DOHH2 (cell line): ENCODE measurements around the gene ANAPC16.
"Not testable (repeated sequence)": the region's sequence is repeated elsewhere in the genome, so short reads cannot be mapped to it uniquely, and the experiment has no call there.

Source experiments
- H3F3A ChIP-seq: fragments of 200-600 bp; sonication (generic), shearing (Covaris generic); 2 replicates; pipeline ENCODE4 v1.6.0; 2016; ENCODE audit warnings: antibody characterized with exemption, mild to moderate bottlenecking; ENCODE audit not compliant: control insufficient read depth, insufficient read depth
- H3K27ac ChIP-seq: fragments of 200-600 bp; sonication (generic); 2 replicates; pipeline ENCODE4 v1.5.1; 2014; ENCODE audit warnings: low read depth, mild to moderate bottlenecking, low read length, moderate library complexity
- H3K27me3 ChIP-seq: fragments of 200-600 bp; sonication (generic); 2 replicates; pipeline ENCODE4 v1.6.1; 2014; ENCODE audit warnings: mild to moderate bottlenecking, low read length, mixed read lengths; ENCODE audit not compliant: control insufficient read depth
- H3K36me3 ChIP-seq: fragments of 200-600 bp; sonication (generic); 2 replicates; pipeline ENCODE4 v1.6.1; 2014; ENCODE audit warnings: mild to moderate bottlenecking, low read length, moderate library complexity, mixed read lengths; ENCODE audit not compliant: control insufficient read depth
- H3K4me1 ChIP-seq: fragments of 200-600 bp; sonication (generic); 2 replicates; pipeline ENCODE4 v1.6.1; 2014; ENCODE audit warnings: mild to moderate bottlenecking, low read length, mixed read lengths; ENCODE audit not compliant: control insufficient read depth
- H3K4me2 ChIP-seq: fragments of 200-600 bp; sonication (generic); 2 replicates; pipeline ENCODE4 v1.6.0; 2014; ENCODE audit warnings: mild to moderate bottlenecking, low read length, moderate library complexity
- H3K4me3 ChIP-seq: fragments of 200-600 bp; sonication (generic); 2 replicates; pipeline ENCODE4 v1.5.1; 2014; ENCODE audit warnings: mild to moderate bottlenecking, low read length, mixed read lengths
- H3K79me2 ChIP-seq: fragments of 200-600 bp; sonication (generic); 2 replicates; pipeline ENCODE4 v1.6.1; 2014; ENCODE audit warnings: mild to moderate bottlenecking, low read length, mixed read lengths; ENCODE audit not compliant: control insufficient read depth
- H3K9me2 ChIP-seq: fragments of 200-600 bp; sonication (generic); replicated peaks from 2 replicates; pipeline ENCODE4 v1.6.1; 2014; ENCODE audit warnings: mild to moderate bottlenecking, low read length, mixed read lengths; ENCODE audit not compliant: control insufficient read depth
- H3K9me3 ChIP-seq: fragments of 200-600 bp; sonication (generic); 2 replicates; pipeline ENCODE4 v1.6.1; 2014; ENCODE audit warnings: antibody characterized with exemption, low read length, mixed read lengths; ENCODE audit not compliant: control insufficient read depth, insufficient read depth
- H4K20me1 ChIP-seq: fragments of 200-600 bp; sonication (generic); 2 replicates; pipeline ENCODE4 v1.6.0; 2014; ENCODE audit warnings: low read depth, mild to moderate bottlenecking, antibody characterized with exemption, low read length, moderate library complexity; ENCODE audit not compliant: control insufficient read depth, insufficient read depth
- CTCF ChIP-seq: fragments of 200-600 bp; sonication (generic); IDR thresholded peaks from one replicate; pipeline ENCODE4 v1.5.1; 2014; ENCODE audit warnings: antibody characterized with exemption, mild to moderate bottlenecking, low read depth, low read length; ENCODE audit not compliant: poor library complexity, severe bottlenecking
- EZH2phosphoT487 ChIP-seq: fragments of 200-600 bp; sonication (generic); IDR thresholded peaks from 2 replicates; pipeline ENCODE4 v1.6.1; 2017; ENCODE audit warnings: borderline replicate concordance, mild to moderate bottlenecking, antibody characterized with exemption, low read length, moderate library complexity, mixed read lengths

Gene ANAPC16

DNA sequence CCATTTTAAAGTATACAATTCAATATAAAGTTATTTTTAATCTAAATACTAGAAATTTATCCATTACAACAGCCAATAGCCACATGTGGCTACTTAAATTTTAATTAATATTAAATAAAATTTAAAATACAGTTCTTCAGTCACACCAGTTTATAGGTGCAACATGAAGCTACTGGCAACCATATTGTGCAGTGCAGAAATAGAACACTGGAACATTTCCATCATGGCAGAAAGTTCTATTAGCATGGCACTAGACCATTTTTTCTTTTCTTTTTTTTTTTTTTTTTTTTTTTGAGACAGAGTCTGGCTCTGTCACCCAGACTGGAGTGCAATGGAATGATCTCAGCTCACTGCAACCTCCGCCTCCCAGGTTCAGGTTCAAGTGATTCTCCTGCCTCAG, 5.5 kb downstream of the ANAPC16 start:
- no peak overlapping the region for H3K27ac ChIP-seq
- TF ChIP-seq CTCF, result no peak
- TF ChIP-seq EZH2phosphoT487, result no peak
- H4K20me1 ChIP-seq, result peaks cover 9% of the 10 kb centered on the region
- H3K9me3 ChIP-seq, result no peaks in the 10 kb centered on the region
- H3K4me2 ChIP-seq, result no peak overlapping the region
- no peaks in the 10 kb centered on the region for H3K9me2 ChIP-seq
- H3K36me3 ChIP-seq, result peaks cover 58% of the 10 kb centered on the region
- peaks cover 82% of the 10 kb centered on the region for H3K79me2 ChIP-seq
- no peaks in the 10 kb centered on the region for H3K27me3 ChIP-seq
- peaks cover 50% of the 10 kb centered on the region for H3K4me1 ChIP-seq
- H3F3A ChIP-seq, result peaks cover 25% of the 10 kb centered on the region
- no peak overlapping the region for H3K4me3 ChIP-seq

GRCh38 chr10:72223743-72224101, 7.9 kb downstream of the ANAPC16 start:
- H3K36me3 ChIP-seq, result peaks cover 59% of the 10 kb centered on the region
- H3K79me2 ChIP-seq, result peaks cover 82% of the 10 kb centered on the region
- TF ChIP-seq EZH2phosphoT487, result no peak
- no peak for TF ChIP-seq CTCF
- H3K4me1 ChIP-seq, result peaks cover 53% of the 10 kb centered on the region
- no peaks in the 10 kb centered on the region for H3K27me3 ChIP-seq
- no peaks in the 10 kb centered on the region for H3K9me3 ChIP-seq
- no peaks in the 10 kb centered on the region; the same call in 1 of the 2 replicates for H4K20me1 ChIP-seq
- H3K9me2 ChIP-seq, result no peaks in the 10 kb centered on the region
- H3K4me3 ChIP-seq, result no peak overlapping the region
- H3F3A ChIP-seq, result peaks cover 15% of the 10 kb centered on the region
- peak overlapping the region; percentile 31 for H3K27ac ChIP-seq
- H3K4me2 ChIP-seq, result no peak overlapping the region; the same call in 1 of the 2 replicates

DNA sequence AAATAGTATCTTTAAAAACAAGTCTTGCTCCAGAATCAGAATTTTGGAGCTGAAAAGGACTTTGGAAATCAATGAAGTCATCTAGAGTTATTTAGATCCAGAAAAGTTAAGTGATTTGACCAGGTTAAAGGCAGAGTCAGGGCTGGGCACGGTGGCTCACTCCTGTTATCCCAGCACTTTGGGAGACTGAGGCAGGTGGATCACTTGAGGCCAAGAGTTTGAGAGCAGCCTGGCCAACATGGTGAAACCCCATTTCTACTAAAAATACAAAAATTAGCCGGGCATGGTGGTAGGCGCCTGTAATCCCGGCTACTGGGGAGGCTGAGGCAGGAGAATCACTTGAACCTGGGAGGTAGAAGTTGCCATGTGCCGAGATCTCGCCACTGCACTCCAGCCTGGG, 8.4 kb downstream of the ANAPC16 start:
- not testable (repeated sequence) for H3K4me3 ChIP-seq, H4K20me1 ChIP-seq, H3K4me2 ChIP-seq, H3K9me2 ChIP-seq, H3K27me3 ChIP-seq, H3K9me3 ChIP-seq
- peak overlapping the region; percentile 31 for H3K27ac ChIP-seq
- H3K36me3 ChIP-seq, result peaks cover 59% of the 10 kb centered on the region
- peaks cover 16% of the 10 kb centered on the region for H3F3A ChIP-seq
- peaks cover 82% of the 10 kb centered on the region for H3K79me2 ChIP-seq
- H3K4me1 ChIP-seq, result peaks cover 52% of the 10 kb centered on the region

DNA sequence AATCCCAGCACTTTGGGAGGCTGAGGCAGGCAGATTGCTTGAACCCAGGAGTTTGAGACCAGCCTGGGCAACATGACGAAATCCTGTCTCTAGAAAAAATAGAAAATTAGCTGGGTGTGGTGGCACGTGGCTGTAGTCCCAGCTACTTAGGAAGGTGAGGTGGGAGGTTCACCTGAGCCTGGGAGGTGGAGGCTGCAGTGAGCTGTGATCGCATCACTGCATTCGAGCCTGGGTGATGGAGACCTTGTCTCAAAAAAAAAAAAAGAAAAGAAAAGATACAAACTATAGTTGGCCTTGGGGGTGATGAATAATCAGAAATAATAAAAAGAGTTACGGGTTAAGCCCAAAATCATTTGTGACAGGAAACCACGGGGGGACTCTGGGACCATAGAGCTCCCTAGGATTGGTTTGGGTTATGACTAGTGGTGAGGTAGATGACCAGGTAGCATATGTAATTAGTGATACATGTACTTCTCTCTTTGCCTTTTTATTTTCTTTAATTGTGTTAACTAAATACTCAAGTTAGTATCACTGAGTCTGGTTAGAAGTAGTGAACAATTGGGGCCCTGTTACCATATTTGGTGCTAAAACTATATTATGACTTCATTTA, 10.7 kb downstream of the ANAPC16 start:
- no peak overlapping the region for H3K4me2 ChIP-seq

More for the DNA sequence above, 10.7 kb downstream of the ANAPC16 start:
- H3K4me1 ChIP-seq, result peaks cover 59% of the 10 kb centered on the region
- H3K27me3 ChIP-seq, result no peaks in the 10 kb centered on the region
- peaks cover 9% of the 10 kb centered on the region for H3F3A ChIP-seq
- H4K20me1 ChIP-seq, result no peaks in the 10 kb centered on the region; the same call in 1 of the 2 replicates
- no peak overlapping the region for H3K4me3 ChIP-seq
- no peaks in the 10 kb centered on the region for H3K9me3 ChIP-seq
- H3K9me2 ChIP-seq, result no peaks in the 10 kb centered on the region
- peaks cover 81% of the 10 kb centered on the region for H3K79me2 ChIP-seq
- TF ChIP-seq EZH2phosphoT487 (no peak), CTCF (no peak)
- H3K27ac ChIP-seq, result no peak overlapping the region
- peaks cover 64% of the 10 kb centered on the region for H3K36me3 ChIP-seq
